ENCODE data around the gene ATP11B.
A peak's percentile ranks its signal among the peaks of the same experiment; 100 is the strongest.
"Not testable (repeated sequence)": the region's sequence is repeated elsewhere in the genome, so short reads cannot be mapped to it uniquely, and the experiment has no call there.

The ATP11B gene

DNA sequence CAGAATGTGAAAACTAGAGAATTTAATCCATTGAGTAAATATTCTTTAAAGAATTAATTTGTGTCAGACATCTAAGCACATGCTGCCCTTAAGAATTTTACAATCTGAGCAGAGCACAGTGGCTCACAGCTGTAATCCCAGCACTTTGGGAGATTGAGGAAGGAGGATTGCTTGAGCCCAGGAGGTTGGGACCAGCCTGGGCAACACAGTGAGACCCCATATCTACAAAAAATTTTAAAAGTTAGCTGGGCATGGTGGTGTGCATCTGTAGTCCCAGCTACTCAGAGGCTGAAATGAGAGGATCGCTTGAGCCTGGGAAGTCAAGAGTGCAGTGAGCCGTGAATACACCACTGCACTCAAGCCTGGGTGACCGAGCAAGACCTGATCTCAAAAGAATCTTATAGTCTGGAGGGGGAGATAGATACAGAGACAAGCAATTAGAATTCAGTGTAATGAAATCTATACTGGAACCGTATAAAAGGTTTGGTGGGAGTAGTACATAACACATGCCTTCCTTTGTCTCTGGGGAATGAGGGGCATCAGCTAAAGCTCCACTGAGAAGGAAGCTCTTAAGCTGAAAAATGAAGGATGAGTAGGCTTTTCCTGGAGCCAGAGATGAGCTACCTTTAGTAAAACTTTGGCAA is 21.2 kb downstream of the ATP11B start:
- Histone ChIP-seq H3K27me3 (ENCODE audit: control insufficient read depth, insufficient read depth, low read length) (no peaks in the 10 kb centered on the region), H3K4me3 (ENCODE audit: low read length) (no peak overlapping the region), H3K4me1 (ENCODE audit: control insufficient read depth, insufficient read depth, low read length) (peaks cover 13% of the 10 kb centered on the region), H3K4me2 (ENCODE audit: low read length) (no peak overlapping the region), H3K9me3 (replicated peaks; ENCODE audit: low read length) (no peaks in the 10 kb centered on the region), H3K9ac (ENCODE audit: low read depth, low read length) (no peak overlapping the region), H3K36me3 (ENCODE audit: insufficient read depth, low read length) (no peaks in the 10 kb centered on the region)

DNA sequence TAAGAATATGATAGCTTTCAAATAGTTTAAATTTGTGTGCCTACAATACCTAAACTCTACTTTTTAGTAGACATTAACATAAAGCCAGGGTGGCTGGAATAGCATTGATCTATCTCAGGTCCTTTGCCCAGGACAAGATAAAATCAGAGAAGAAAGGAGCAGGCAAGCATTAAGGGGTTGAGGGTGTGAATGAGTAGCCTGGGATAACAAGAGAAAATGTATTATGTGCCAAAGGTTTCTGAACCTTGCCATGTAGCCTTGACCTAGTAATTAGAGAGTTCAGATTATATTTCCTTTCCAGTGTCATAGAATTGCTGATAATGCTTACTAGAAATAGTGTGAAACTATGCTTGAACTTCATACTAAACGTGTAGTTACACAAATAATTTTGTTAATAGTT is 22.9 kb downstream of the ATP11B start:
- H3K4me1 ChIP-seq (ENCODE audit: control insufficient read depth, insufficient read depth, low read length), result peaks cover 8% of the 10 kb centered on the region

DNA sequence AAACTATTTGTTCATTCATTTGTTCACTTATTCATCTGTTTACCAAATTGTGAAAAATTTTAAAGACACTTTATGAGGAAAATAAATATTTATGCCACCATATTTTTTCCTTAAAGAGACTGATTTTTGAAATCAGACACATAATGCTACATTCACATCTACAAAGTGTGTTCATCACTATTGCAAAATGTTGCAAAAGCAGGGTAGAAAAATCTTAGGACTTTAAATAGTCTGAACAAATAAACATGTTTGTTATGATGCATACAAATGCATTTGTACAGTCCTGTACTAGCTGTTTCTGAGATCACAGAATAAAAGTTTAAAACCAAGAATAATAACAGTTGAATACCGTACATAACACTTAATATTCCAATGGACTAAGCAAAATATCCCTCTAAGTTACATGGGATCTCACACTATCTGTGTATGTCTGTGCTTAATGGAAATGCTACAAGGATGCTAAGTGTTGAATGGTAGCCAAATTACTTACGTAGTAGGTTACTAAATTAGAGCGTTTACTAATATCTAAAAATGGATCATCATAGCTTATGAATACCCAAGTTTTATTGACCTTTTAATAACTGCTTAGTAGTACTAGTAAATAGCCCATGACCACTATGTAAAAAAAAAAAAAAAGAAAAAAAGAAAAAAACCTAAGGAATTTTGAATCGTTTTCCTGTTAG is 25.1 kb downstream of the ATP11B start:
- H3K36me3 ChIP-seq (ENCODE audit: insufficient read depth, low read length), result peaks cover 4% of the 10 kb centered on the region
- H3K4me2 ChIP-seq (ENCODE audit: low read length), result no peak overlapping the region
- H3K9ac ChIP-seq (ENCODE audit: low read depth, low read length), result peak overlapping the region; percentile 34
- peaks cover 6% of the 10 kb centered on the region for H3K4me1 ChIP-seq (ENCODE audit: control insufficient read depth, insufficient read depth, low read length)
- H3K9me3 ChIP-seq (replicated peaks; ENCODE audit: low read length), result no peaks in the 10 kb centered on the region
- no peak overlapping the region for H3K4me3 ChIP-seq (ENCODE audit: low read length)
- H3K27me3 ChIP-seq (ENCODE audit: control insufficient read depth, insufficient read depth, low read length), result no peaks in the 10 kb centered on the region

More for the DNA sequence above, 22.9 kb downstream of the ATP11B start:
- Histone ChIP-seq H3K27me3 (ENCODE audit: control insufficient read depth, insufficient read depth, low read length) (no peaks in the 10 kb centered on the region), H3K4me3 (ENCODE audit: low read length) (no peak overlapping the region), H3K4me2 (ENCODE audit: low read length) (no peak overlapping the region), H3K9ac (ENCODE audit: low read depth, low read length) (no peak overlapping the region), H3K36me3 (ENCODE audit: insufficient read depth, low read length) (peaks cover 1% of the 10 kb centered on the region), H3K9me3 (replicated peaks; ENCODE audit: low read length) (no peaks in the 10 kb centered on the region)

DNA sequence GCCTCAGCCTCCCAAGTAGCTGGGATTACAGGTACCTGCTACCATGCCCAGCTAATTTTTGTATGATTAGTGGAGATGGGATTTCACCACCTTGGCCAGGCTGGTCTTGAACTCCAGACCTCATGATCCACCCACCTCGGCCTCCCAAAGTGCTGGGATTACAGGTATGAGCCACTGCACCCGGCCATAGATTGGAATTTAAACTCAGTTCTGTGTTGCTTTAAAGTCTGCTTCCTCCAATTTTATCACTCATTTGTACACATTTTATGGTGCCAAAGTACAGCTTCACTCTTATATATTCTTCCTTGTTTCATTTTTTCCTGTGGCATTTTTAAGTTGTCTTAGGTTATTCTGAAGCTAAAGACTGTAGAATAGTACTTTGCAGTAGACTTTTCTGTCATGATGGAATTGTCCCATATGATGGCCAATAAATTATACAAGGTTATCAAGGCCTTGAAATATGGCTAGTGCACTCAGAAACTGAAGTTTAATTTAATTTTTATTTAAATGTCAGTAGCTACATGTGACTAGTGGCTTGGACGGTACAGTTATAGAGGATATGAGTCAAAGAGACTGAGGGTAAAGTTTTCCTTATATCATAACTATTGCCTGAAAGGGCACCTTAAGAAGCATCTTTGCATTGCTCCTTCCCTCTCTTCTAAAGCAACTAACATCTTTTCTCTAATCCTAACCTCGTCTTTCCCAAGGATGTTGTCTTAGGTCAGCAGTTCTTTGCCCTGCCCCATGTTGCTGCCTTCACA is 28.1 kb downstream of the ATP11B start:
- Histone ChIP-seq H3K4me2 (ENCODE audit: low read length) (no peak overlapping the region), H3K4me3 (ENCODE audit: low read length) (no peak overlapping the region), H3K4me1 (ENCODE audit: control insufficient read depth, insufficient read depth, low read length) (no peaks in the 10 kb centered on the region), H3K9ac (ENCODE audit: low read depth, low read length) (no peak overlapping the region), H3K36me3 (ENCODE audit: insufficient read depth, low read length) (peaks cover 10% of the 10 kb centered on the region), H3K27me3 (ENCODE audit: control insufficient read depth, insufficient read depth, low read length) (no peaks in the 10 kb centered on the region), H3K9me3 (replicated peaks; ENCODE audit: low read length) (no peaks in the 10 kb centered on the region)

DNA sequence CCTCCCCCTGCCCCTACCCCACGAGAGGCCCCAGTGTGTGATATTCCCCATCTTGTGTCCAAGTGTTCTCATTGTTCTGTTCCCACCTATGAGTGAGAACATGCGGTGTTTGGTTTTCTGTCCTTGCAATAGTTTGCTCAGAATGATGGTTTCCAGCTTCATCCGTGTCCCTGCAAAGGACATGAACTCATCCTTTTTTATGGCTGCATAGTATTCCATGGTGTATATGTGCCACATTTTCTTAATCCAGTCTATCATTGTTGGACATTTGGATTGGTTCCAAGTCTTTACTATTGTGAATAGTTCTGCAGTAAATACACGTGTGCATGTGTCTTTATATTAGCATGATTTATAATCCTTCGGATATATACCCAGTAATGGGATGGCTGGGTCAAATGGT is 29.0 kb downstream of the ATP11B start:
- peaks cover 14% of the 10 kb centered on the region for H3K36me3 ChIP-seq (ENCODE audit: insufficient read depth, low read length)
- H3K9ac ChIP-seq (ENCODE audit: low read depth, low read length); H3K4me3 ChIP-seq (ENCODE audit: low read length); H3K9me3 ChIP-seq (replicated peaks; ENCODE audit: low read length); H3K27me3 ChIP-seq (ENCODE audit: control insufficient read depth, insufficient read depth, low read length); H3K4me2 ChIP-seq (ENCODE audit: low read length); H3K4me1 ChIP-seq (ENCODE audit: control insufficient read depth, insufficient read depth, low read length): not testable (repeated sequence)

DNA sequence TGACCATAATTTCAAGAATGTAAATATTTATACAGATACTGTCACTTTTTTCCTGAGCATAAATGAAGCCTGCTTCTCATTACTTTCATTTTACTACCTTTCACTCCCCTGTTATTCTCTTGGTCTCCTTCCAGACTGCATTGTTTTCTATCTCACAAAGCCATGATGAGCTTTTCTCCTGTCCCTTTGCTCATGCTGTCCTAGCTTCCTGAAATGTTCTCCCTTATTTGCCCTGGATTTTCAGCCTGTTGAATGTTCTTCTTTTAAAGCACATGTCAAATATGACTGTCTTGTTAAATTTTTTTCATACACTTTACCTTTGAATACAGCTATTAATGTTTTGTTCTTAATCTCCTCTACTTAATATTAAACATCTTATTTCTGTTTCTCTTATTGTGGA is 31.7 kb downstream of the ATP11B start:
- Histone ChIP-seq H3K4me1 (ENCODE audit: control insufficient read depth, insufficient read depth, low read length) (no peaks in the 10 kb centered on the region), H3K27me3 (ENCODE audit: control insufficient read depth, insufficient read depth, low read length) (no peaks in the 10 kb centered on the region), H3K36me3 (ENCODE audit: insufficient read depth, low read length) (peaks cover 23% of the 10 kb centered on the region), H3K9ac (ENCODE audit: low read depth, low read length) (no peak overlapping the region), H3K9me3 (replicated peaks; ENCODE audit: low read length) (no peaks in the 10 kb centered on the region), H3K4me2 (ENCODE audit: low read length) (no peak overlapping the region), H3K4me3 (ENCODE audit: low read length) (no peak overlapping the region)

DNA sequence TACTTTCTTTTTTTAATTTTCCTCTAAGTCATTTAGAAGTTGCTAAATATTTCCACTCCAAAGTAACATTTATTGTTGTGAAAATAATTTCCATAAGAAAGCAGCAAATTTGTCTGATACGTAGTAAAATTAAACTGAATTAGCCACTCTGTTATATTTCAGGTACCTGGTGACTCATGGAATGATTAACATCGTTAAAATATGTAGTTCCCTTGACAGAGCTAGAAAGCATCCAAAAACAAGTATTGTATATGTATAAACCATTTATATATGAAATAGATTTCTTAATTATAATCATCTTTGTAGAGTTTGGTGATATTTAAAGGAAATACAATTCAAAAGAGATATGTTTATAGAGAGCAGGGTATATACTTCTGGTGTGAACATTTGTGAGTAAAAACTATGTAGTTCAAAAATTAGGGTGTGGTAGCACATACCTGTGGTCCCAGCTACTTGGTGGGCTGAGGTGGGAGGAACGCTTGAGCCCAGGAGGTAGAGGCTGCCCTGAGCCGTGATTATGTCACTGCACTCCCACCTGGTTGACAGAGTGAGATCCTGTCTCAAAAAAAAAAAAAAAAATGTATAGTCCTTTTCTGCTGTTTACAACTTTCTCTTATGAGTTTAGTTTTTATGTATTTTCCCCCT is 36.6 kb downstream of the ATP11B start:
- Histone ChIP-seq H3K9ac (ENCODE audit: low read depth, low read length) (no peak overlapping the region), H3K4me2 (ENCODE audit: low read length) (no peak overlapping the region), H3K4me1 (ENCODE audit: control insufficient read depth, insufficient read depth, low read length) (no peaks in the 10 kb centered on the region), H3K4me3 (ENCODE audit: low read length) (no peak overlapping the region), H3K36me3 (ENCODE audit: insufficient read depth, low read length) (peaks cover 38% of the 10 kb centered on the region), H3K9me3 (replicated peaks; ENCODE audit: low read length) (no peaks in the 10 kb centered on the region), H3K27me3 (ENCODE audit: control insufficient read depth, insufficient read depth, low read length) (no peaks in the 10 kb centered on the region)

DNA sequence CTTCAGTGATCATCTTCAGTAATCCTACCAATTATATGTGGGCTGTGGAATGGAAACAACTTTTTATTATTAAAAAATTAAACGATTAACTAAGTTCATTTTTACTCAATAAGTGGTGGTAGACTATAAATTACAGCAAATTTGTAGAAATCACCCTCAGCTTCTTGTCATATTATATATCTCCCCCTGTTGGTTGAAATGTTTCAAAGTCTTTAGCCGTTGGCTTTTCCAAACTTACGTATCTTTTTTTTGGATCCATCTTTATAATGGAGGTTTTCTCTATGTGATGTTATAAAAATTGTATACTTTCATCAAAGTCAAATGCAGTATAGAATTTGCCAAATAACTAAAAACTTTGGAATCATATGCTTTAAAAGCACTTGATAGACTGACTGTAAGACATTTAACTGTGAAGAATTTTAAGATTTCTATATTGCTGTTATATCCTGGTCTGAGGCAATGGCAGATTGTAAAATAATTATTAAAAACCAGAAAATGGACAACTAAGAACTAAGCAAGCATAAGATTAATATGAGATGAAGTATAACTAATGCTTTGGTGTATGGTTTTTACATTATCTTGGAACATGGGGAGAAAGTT is 44.7 kb downstream of the ATP11B start:
- Histone ChIP-seq H3K4me1 (ENCODE audit: control insufficient read depth, insufficient read depth, low read length) (peaks cover 3% of the 10 kb centered on the region), H3K9me3 (replicated peaks; ENCODE audit: low read length) (no peaks in the 10 kb centered on the region), H3K36me3 (ENCODE audit: insufficient read depth, low read length) (peaks cover 52% of the 10 kb centered on the region)

DNA sequence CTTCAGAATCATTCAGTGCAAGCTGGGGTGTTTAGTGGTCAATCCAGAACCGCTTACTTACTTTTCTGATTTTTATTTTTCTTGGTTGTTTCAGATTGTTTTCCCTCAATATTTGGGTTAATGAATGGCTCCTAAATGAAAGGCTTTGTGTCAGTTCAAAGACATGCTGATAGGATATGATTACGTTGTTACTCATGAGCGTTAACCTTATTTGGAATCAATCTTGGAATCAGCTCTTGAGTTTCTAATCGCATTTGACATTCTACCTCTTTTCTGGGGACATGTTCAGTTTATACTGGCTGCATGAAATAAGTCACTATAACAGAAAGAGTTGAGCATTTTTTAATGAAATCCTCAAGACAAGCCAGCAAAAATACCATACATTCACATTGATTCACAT is 50.2 kb downstream of the ATP11B start:
- Histone ChIP-seq H3K9ac (ENCODE audit: low read depth, low read length) (no peak overlapping the region), H3K36me3 (ENCODE audit: insufficient read depth, low read length) (peaks cover 46% of the 10 kb centered on the region), H3K4me1 (ENCODE audit: control insufficient read depth, insufficient read depth, low read length) (peaks cover 11% of the 10 kb centered on the region), H3K27me3 (ENCODE audit: control insufficient read depth, insufficient read depth, low read length) (no peaks in the 10 kb centered on the region), H3K4me2 (ENCODE audit: low read length) (peak overlapping the region; percentile 5), H3K4me3 (ENCODE audit: low read length) (no peak overlapping the region), H3K9me3 (replicated peaks; ENCODE audit: low read length) (no peaks in the 10 kb centered on the region)

More for the DNA sequence above, 44.7 kb downstream of the ATP11B start:
- Histone ChIP-seq H3K4me2 (ENCODE audit: low read length) (no peak overlapping the region), H3K9ac (ENCODE audit: low read depth, low read length) (no peak overlapping the region), H3K4me3 (ENCODE audit: low read length) (no peak overlapping the region), H3K27me3 (ENCODE audit: control insufficient read depth, insufficient read depth, low read length) (no peaks in the 10 kb centered on the region)

DNA sequence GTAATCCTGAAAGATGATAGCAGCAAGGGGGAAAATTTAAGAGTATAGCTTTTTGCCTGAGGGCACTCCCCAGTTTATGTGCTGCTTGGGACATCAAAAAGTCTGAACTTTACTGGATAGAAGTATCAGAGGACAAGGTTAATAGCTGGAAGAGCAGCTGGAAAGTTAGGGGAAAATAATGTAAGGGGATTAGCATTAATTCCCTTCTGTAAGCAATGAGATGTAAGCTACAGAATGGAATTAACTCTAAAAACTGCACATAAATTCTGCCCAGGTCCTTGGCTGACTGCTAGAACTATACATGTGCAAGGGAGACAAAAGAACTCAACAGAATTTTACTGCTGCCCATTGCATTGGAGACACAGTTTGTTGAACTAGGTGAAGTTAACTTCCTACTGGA is 55.6 kb downstream of the ATP11B start:
- peaks cover 47% of the 10 kb centered on the region for H3K36me3 ChIP-seq (ENCODE audit: insufficient read depth, low read length)

DNA sequence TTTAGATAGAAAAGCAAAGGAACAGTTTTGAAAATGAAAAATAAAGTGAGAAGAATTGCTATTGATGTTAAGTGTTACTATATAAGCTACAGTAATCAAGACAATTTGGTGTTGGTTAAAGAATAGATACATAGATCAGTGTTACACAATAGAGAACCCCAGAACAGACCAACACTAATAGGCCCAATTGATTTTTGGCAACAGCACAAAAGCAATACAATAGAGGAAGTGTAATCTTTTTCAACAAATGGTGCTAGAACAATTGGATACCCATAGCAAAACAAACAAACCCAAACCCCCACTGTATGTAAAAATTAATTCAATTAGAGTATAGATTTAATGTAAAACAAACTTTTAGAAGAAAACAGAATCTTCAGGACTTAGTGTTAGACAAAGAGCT is 61.8 kb downstream of the ATP11B start:
- Histone ChIP-seq H3K4me1 (ENCODE audit: control insufficient read depth, insufficient read depth, low read length) (no peaks in the 10 kb centered on the region), H3K9ac (ENCODE audit: low read depth, low read length) (no peak overlapping the region), H3K9me3 (replicated peaks; ENCODE audit: low read length) (no peaks in the 10 kb centered on the region), H3K36me3 (ENCODE audit: insufficient read depth, low read length) (peaks cover 21% of the 10 kb centered on the region), H3K27me3 (ENCODE audit: control insufficient read depth, insufficient read depth, low read length) (no peaks in the 10 kb centered on the region), H3K4me2 (ENCODE audit: low read length) (no peak overlapping the region), H3K4me3 (ENCODE audit: low read length) (no peak overlapping the region)

More for the DNA sequence above, 55.6 kb downstream of the ATP11B start:
- H3K4me3 ChIP-seq (ENCODE audit: low read length), result no peak overlapping the region
- H3K27me3 ChIP-seq (ENCODE audit: control insufficient read depth, insufficient read depth, low read length), result no peaks in the 10 kb centered on the region
- H3K9ac ChIP-seq (ENCODE audit: low read depth, low read length), result no peak overlapping the region
- no peaks in the 10 kb centered on the region for H3K9me3 ChIP-seq (replicated peaks; ENCODE audit: low read length)
- H3K4me2 ChIP-seq (ENCODE audit: low read length), result no peak overlapping the region
- H3K4me1 ChIP-seq (ENCODE audit: control insufficient read depth, insufficient read depth, low read length), result no peaks in the 10 kb centered on the region
